RWPE1 (cell line): Measurements from ENCODE around the gene MRPL52.

ENCODE experiments used
- CTCF ChIA-PET: fragments of 350-600 bp; sonication (Branson Sonifier 250); formaldehyde crosslinking; extraction: SDS; loops from one replicate; lab custom pipeline; 2021; lab: Yijun Ruan, JAX
- POLR2A ChIA-PET: fragments of 400-600 bp; formaldehyde crosslinking; extraction: SDS; loops from one replicate; lab custom pipeline; 2020; ENCODE audit warnings: antibody characterized with exemption; ENCODE audit not compliant: low non-redundant PET; lab: Yijun Ruan, JAX
- DNase-seq: peaks from one replicate; pipeline ENCODE4 v3.0.0; 2012; ENCODE audit warnings: low spot score
- H3K27ac ChIP-seq: fragments of 450-650 bp; 2 replicates; pipeline ENCODE4 v1.5.1; 2017
- CTCF ChIP-seq: fragments of 450-650 bp; conservative IDR thresholded peaks from 2 replicates; pipeline ENCODE4 v1.5.1; 2017; ENCODE audit warnings: low read depth, mild to moderate bottlenecking

MRPL52 gene

DNA sequence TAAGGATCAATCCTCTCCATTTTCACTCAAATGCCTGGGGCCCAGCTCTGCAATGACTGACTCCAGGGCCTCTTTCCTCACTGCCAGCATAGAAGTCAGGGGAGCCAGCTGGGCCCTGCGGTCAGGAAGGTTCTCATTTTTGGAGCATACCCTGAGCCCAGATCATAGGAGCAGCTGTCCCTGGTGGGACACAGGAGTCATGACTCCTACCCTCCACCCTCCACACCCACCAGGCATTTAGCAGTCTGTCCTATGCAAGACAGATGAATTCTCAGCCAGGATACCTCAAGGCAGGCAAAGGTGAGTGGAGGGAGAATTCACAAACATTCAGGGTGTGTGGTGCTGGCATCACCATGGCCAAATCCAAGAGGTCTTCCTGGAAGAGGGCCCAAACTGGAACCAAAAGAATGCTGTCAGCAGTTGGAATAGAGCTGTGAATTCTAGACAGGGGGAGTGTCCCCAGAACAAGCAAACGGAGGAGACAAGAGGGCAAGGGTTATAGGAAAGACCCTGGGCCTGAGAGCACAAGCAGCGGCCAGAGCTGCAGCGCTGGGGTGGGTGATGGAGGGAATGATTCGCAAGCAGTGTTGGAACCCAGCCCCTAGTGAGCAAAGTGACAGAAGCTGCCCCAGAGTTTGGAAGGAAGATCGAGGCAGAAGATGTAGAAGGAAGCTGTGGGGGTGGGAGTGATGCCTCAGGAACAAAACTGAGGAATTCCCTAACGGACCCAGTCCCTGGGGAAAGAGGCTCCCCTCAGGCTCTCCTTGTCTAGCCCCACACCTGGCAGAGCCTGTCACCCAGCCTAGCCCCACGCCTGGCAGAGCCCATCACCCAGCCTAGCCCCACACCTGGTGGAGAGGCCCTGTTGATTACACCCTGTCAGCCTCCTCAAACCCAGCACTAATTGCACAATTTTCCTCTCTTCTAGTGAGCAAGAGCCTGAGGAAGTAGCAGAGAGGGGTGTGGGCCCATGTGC lies 48.9 kb downstream of the MRPL52 start:
- H3K27ac ChIP-seq: peak overlapping the region; percentile 51
- DNase-seq: no peak
- ChIA-PET CTCF (no interaction called here), POLR2A (no interaction called here)
- TF ChIP-seq CTCF: no peak

DNA sequence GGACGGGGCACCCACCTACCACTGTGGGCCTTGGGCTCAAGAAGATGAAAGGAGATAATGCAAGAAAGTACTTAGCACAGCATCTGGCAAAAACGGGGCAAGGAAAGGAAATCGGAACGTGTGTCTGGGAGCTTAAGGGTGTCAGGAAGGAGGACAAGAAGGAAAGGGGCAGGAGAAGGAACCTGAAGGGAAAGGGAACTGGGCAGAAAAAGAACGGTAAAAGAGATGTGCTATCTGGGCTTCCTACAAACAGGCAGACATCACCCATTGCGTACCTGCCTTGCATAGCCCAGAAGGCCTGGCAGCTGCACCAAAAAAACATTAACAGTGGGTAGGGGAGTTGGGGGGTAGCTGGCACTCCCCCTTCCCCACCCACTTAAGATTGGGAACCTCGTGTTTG lies 52.4 kb downstream of the MRPL52 start:
- DNase-seq: no peak
- ChIA-PET CTCF (interaction anchor here (1.9 to 6.4 kb wide), 2 partner anchors 9 to 18 kb away, joined by 7 to 40 read pairs; partner anchors contain the start of gene LRP10), POLR2A (no interaction called here)

DNA sequence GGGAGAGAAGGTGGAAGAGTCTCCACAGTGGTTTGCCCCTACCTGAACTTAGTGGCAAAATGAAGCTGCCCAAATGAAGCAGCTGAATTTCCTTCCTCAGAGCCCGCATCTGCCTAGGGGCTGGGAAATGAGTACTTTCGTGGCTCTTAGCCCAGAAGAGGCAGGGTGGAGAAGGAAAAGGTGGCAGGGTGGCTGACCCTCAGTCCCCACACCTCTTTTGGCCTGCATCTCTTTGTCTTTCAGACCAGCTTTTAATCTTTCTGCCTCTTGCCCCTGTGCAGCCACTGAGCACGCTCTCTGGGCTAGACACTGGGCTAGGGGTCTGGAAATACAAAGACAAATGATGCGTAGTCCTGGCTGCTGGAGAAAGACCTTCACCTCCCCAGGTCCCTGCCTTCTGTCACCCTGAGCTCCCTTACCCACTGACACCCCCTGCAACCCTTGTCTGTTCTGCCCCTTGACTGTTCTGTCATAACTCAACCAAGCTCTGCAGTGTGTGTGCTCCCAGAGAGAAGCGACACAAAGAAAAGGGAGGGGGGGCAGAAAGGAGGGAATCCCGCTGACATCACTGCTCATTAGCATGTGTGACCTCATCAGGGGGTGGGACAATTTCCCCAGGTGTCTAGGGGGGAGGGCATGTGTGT lies 53.0 kb downstream of the MRPL52 start:
- no peak for TF ChIP-seq CTCF
- ChIA-PET POLR2A (no interaction called here), CTCF (interaction anchor here (1.9 to 6.4 kb wide), 2 partner anchors 10 to 18 kb away, joined by 7 to 40 read pairs; partner anchors contain the start of gene LRP10)

More for the DNA sequence above, 52.4 kb downstream of the MRPL52 start:
- H3K27ac ChIP-seq: peak overlapping the region; percentile 45
- no peak for TF ChIP-seq CTCF

GRCh38 chr14:22883173-22883976 lies 53.7 kb downstream of the MRPL52 start, which contains the start of gene REM2:
Gene REM2 (plus strand): TSS chr14:22883222. CDS start chr14:22883288, 66 bp downstream.
- TF ChIP-seq CTCF: no peak
- CTCF ChIA-PET: interaction anchor here (6.4 kb wide), 1 partner anchor 11 kb away, joined by 40 read pairs; the partner anchor contains the start of gene LRP10
- POLR2A ChIA-PET: no interaction called here
- DNase-seq: no peak
- peak within 1 kb of the TSS; percentile 45 for H3K27ac ChIP-seq

More for the DNA sequence above, 53.0 kb downstream of the MRPL52 start:
- peak overlapping the region; percentile 45 for H3K27ac ChIP-seq
- DNase-seq: peak; percentile 71

DNA sequence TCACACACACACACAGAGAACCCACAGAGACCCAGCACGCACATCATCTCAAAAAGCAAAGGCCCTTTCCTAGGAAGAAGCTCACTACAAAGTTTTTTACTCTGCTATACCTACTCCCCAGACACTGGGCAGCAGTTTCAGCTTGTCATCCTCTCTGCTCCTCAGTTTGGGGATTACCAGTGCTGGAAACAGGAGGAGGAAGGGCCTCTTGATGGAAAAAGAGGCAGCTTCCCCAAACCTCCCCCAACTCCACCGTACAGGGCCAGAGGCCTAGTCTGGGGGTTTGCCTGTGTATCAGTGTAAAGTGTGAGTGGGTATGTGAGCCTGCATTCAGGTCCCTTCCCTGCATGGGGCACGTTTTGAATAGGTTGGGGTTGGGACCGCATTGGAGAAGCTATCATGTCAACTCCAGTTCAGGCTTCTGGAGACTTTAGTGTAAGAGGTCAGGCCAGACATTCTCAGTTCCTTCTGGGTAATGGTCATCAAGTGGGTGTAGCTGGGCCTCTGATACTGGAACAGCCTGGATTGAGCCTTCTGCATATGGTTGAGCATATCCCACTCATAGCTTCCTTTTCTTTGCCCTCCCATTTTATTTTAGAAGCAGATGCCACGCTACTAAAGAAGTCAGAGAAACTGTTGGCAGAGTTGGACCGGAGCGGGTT lies 54.5 kb downstream of the MRPL52 start:
- TF ChIP-seq CTCF: no peak

More for the DNA sequence above, 54.5 kb downstream of the MRPL52 start:
- CTCF ChIA-PET: interaction anchor here (0.7 to 6.4 kb wide), 2 partner anchors 11 to 328 kb away, joined by 3 to 40 read pairs; partner anchors contain the start of gene LRP10
- no peak for DNase-seq
- POLR2A ChIA-PET: no interaction called here
- peak overlapping the region; percentile 27; the same call in 1 of the 2 replicates for H3K27ac ChIP-seq
